Measurements from ENCODE around the gene EFHC1. TPM values are rescaled to one million over a fixed set of nuclear protein-coding genes. Genes with fewer than 3 reads are reported as not detected.

Gene EFHC1
- total RNA-seq (2022) (26.3 and 26.9 TPM in 2 replicates), Bru-seq, nascent RNA (percentile 56 among the genes with signal in this experiment), BruChase-seq, experiment 1, labeled RNA remaining after a 6-hour chase (percentile 60 among the genes with signal in this experiment), BruChase-seq, experiment 2, labeled RNA remaining after a 2-hour chase (percentile 62 among the genes with signal in this experiment)
- long read RNA-seq, full-length matches to known transcripts: 9 of 23 reads
- long read RNA-seq, partial matches to known transcripts: 4 of 23 reads
- long read RNA-seq, other reads (novel, unspliced or antisense): 10 of 23 reads

DNA sequence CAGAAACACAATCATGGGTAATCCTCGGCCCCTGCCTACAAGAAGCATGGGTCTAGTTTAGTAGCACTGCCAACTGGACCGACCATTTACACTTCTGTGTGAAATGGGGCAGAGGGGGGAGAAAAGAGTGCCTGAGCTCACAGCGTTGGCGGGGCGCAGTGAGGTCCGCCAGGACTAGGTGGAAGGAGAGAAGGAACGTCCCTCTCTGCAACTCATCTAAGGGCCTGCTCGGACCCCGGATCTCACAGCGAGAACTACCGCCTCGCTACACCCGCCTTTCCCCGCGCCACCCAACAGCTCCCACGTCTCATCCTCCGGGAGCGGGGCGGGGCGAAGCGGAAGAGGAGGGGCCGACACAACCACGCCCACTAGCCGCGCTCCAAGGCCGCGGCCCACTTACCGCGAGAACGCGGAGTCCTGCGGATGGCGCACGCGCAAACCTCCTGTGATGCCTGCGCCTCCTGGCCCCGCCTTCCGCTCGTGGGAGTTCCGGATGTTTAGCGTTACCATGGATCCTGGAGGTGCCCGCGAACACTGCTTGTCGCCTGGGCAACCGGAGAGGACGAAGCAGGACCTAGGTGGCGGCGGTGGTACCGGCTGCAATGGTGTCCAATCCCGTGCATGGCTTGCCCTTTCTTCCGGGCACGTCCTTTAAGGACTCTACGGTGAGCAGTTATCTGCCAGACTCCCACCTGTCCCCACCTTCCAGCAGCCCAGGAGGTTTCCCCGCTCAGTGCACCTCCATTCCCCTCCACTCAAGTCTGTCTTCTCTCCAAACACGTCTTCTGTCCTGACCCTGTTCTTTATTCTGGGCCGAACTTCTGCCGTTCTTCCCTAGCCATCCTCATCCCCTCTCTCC is at the start of gene EFHC1:
Gene EFHC1, plus strand, starts transcription at position 534 of the 859 bp plus-strand sequence. Its CDS starts 69 bp downstream, at position 603.
- BruUV-seq (replicated peaks): no TSS peak
- H3K9me3 Mint-ChIP-seq (ENCODE audit: unreplicated experiment): no peaks in the 10 kb centered on the region
- DNase-seq (ENCODE audit: unreplicated experiment): peak; percentile 97
- no peaks in the 10 kb centered on the region for H3K36me3 Mint-ChIP-seq (ENCODE audit: insufficient read depth, unreplicated experiment)
- TF ChIP-seq, protein P1, sequence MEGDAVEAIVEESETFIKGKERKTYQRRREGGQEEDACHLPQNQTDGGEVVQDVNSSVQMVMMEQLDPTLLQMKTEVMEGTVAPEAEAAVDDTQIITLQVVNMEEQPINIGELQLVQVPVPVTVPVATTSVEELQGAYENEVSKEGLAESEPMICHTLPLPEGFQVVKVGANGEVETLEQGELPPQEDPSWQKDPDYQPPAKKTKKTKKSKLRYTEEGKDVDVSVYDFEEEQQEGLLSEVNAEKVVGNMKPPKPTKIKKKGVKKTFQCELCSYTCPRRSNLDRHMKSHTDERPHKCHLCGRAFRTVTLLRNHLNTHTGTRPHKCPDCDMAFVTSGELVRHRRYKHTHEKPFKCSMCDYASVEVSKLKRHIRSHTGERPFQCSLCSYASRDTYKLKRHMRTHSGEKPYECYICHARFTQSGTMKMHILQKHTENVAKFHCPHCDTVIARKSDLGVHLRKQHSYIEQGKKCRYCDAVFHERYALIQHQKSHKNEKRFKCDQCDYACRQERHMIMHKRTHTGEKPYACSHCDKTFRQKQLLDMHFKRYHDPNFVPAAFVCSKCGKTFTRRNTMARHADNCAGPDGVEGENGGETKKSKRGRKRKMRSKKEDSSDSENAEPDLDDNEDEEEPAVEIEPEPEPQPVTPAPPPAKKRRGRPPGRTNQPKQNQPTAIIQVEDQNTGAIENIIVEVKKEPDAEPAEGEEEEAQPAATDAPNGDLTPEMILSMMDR (IDR thresholded peaks at IDR 0.05; ENCODE audit: unreplicated experiment): no peak
- no peak within 1 kb of the TSS for H3K4me3 Mint-ChIP-seq (ENCODE audit: unreplicated experiment)
- no peaks in the 10 kb centered on the region for H3K27me3 Mint-ChIP-seq (ENCODE audit: insufficient read depth, unreplicated experiment)
- H3K4me1 Mint-ChIP-seq (ENCODE audit: insufficient read depth, unreplicated experiment): peaks cover 32% of the 10 kb centered on the region
- intact Hi-C loops (cut with micrococcal nuclease): loop anchor here (1.0 to 5.0 kb wide), 2 partner anchors 84 to 102 kb away; no protein-coding TSS in a partner anchor
- ChIA-PET POLR2A (interaction anchor here (0.6 to 4.3 kb wide), 29 partner anchors 12 to 909 kb away, joined by 3 to 42 read pairs (median 4); partner anchors contain the start of genes MCM3, TMEM14A and TRAM2), CTCF (interaction anchor here (0.5 to 10.9 kb wide), 10 partner anchors 12 to 252 kb away, joined by 3 to 112 read pairs (median 6); no protein-coding TSS in a partner anchor)
- H3K27ac Mint-ChIP-seq (ENCODE audit: low read depth, unreplicated experiment): no peak within 1 kb of the TSS

GRCh38 chr6:52371656-52372191 is 48.4 kb upstream of the EFHC1 start:
- intact Hi-C loops (cut with micrococcal nuclease): no loop called here
- H3K9me3 Mint-ChIP-seq (ENCODE audit: unreplicated experiment): peaks cover 8% of the 10 kb centered on the region
- peak; percentile 56 for DNase-seq (ENCODE audit: unreplicated experiment)
- peaks cover 7% of the 10 kb centered on the region for H3K4me1 Mint-ChIP-seq (ENCODE audit: insufficient read depth, unreplicated experiment)
- no peaks in the 10 kb centered on the region for H3K36me3 Mint-ChIP-seq (ENCODE audit: insufficient read depth, unreplicated experiment)
- TF ChIP-seq, protein P1 (IDR thresholded peaks at IDR 0.05; ENCODE audit: unreplicated experiment): no peak
- H3K27ac Mint-ChIP-seq (ENCODE audit: low read depth, unreplicated experiment): no peak overlapping the region
- POLR2A ChIA-PET: interaction anchor here (0.7 to 1.7 kb wide), 5 partner anchors 9 to 65 kb away, joined by 3 to 6 read pairs (median 4); partner anchors contain the start of gene PAQR8
- CTCF ChIA-PET: no interaction called here
- BruUV-seq (replicated peaks): no TSS peak
- no peaks in the 10 kb centered on the region for H3K27me3 Mint-ChIP-seq (ENCODE audit: insufficient read depth, unreplicated experiment)
- no peak overlapping the region for H3K4me3 Mint-ChIP-seq (ENCODE audit: unreplicated experiment)

DNA sequence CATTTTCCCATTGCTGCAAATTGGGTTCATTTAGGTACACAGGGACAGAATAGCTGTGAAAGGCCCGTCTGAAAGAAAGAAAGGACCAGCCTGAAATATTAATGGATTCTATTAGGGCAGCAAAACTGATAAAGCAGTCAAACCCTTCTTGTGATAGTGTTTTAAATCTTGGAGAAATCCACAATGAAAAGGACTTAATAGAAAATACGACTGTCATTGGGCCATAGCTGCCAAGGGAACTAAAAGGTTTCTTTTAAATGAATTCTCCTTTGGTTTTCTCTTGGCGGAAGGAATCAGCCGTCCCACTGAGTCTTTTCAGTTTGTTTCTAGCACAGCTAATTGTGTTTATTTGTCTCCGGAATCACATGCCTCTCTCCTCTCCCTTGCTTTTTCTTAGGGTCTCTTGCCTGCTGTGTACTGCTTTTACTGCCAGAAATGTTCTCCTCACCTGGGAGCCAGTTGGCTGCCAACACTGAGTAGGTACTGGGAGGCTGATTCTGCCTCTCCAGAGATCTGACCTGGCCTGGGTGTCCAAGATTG is 46.9 kb upstream of the EFHC1 start:
- ChIA-PET CTCF (interaction anchor here (1.0 to 1.5 kb wide), 3 partner anchors 10 to 87 kb away, joined by 3 to 4 read pairs (median 4); no protein-coding TSS in a partner anchor), POLR2A (no interaction called here)
- H3K9me3 Mint-ChIP-seq (ENCODE audit: unreplicated experiment): peaks cover 8% of the 10 kb centered on the region
- no peaks in the 10 kb centered on the region for H3K36me3 Mint-ChIP-seq (ENCODE audit: insufficient read depth, unreplicated experiment)
- no peak overlapping the region for H3K4me3 Mint-ChIP-seq (ENCODE audit: unreplicated experiment)
- intact Hi-C loops (cut with micrococcal nuclease): no loop called here
- DNase-seq (ENCODE audit: unreplicated experiment): no peak
- no peak overlapping the region for H3K27ac Mint-ChIP-seq (ENCODE audit: low read depth, unreplicated experiment)
- no peaks in the 10 kb centered on the region for H3K27me3 Mint-ChIP-seq (ENCODE audit: insufficient read depth, unreplicated experiment)
- TF ChIP-seq, protein P1 (IDR thresholded peaks at IDR 0.05; ENCODE audit: unreplicated experiment): no peak
- H3K4me1 Mint-ChIP-seq (ENCODE audit: insufficient read depth, unreplicated experiment): peaks cover 13% of the 10 kb centered on the region
- no TSS peak for BruUV-seq (replicated peaks)

Measured in MCF 10A (cell line).